Endodermal cell (in vitro differentiated cells): ENCODE data around the gene PGLYRP1. TPM values are rescaled to one million over a fixed set of nuclear protein-coding genes. Genes with fewer than 3 reads are reported as not detected.

Experiments
- DNase-seq: peaks from one replicate; pipeline ENCODE4 v3.0.0-alpha.2; 2017
- H3K27ac ChIP-seq: 2 replicates; pipeline ENCODE4 v1.5.1; 2013; ENCODE audit warnings: mild to moderate bottlenecking, low read depth, low read length, moderate library complexity
- H3K27me3 ChIP-seq: 2 replicates; pipeline ENCODE4 v1.6.1; 2013; ENCODE audit warnings: mild to moderate bottlenecking, low read length, moderate library complexity; ENCODE audit not compliant: insufficient read depth, control insufficient read depth, poor library complexity, severe bottlenecking
- H3K36me3 ChIP-seq: 2 replicates; pipeline ENCODE4 v1.7.0; 2013; ENCODE audit warnings: mild to moderate bottlenecking, low read length, moderate library complexity; ENCODE audit not compliant: control insufficient read depth, insufficient read depth
- H3K4me1 ChIP-seq: one replicate; pipeline ENCODE4 v1.7.0; 2013; ENCODE audit warnings: low read length; ENCODE audit not compliant: control insufficient read depth, insufficient read depth
- H3K4me3 ChIP-seq: 2 replicates; pipeline ENCODE4 v1.5.1; 2013; ENCODE audit warnings: mild to moderate bottlenecking, low read length, moderate library complexity
- H3K9ac ChIP-seq: 2 replicates; pipeline ENCODE4 v1.6.1; 2013; ENCODE audit warnings: mild to moderate bottlenecking, low read length, moderate library complexity; ENCODE audit not compliant: poor library complexity, severe bottlenecking; ENCODE audit errors: extremely low read depth
- H3K9me3 ChIP-seq: 2 replicates; pipeline ENCODE4 v1.6.1; 2013; ENCODE audit warnings: mild to moderate bottlenecking, low read length, moderate library complexity; ENCODE audit not compliant: control insufficient read depth
- H3K27ac Mint-ChIP-seq: 2 replicates; pipeline ENCODE4 v1.8.0; 2020; ENCODE audit warnings: mixed read lengths
- H3K27me3 Mint-ChIP-seq: 2 replicates; pipeline ENCODE4 v1.8.0; 2021; ENCODE audit warnings: mild to moderate bottlenecking, mixed read lengths; ENCODE audit not compliant: insufficient read depth
- H3K36me3 Mint-ChIP-seq: 2 replicates; pipeline ENCODE4 v1.8.0; 2020; ENCODE audit warnings: low read depth, mixed read lengths
- H3K4me1 Mint-ChIP-seq: 2 replicates; pipeline ENCODE4 v1.8.0; 2020; ENCODE audit warnings: mixed read lengths
- H3K4me3 Mint-ChIP-seq: 2 replicates; pipeline ENCODE4 v1.8.0; 2020; ENCODE audit warnings: mild to moderate bottlenecking, moderate library complexity, mixed read lengths
- H3K9me3 Mint-ChIP-seq: 2 replicates; pipeline ENCODE4 v1.8.0; 2020; ENCODE audit warnings: mild to moderate bottlenecking, mixed read lengths
- WGBS, 2 experiments: methylation state at CpG; one replicate each; pipeline versions ENCODE4 v1.1.5 to v1.1.7; 2013; ENCODE audit warnings: missing lambda C conversion rate in 2 of 2, mixed read lengths in 1 of 2; ENCODE audit not compliant: insufficient coverage in 1 of 2, insufficient read length in 1 of 2; 5-methylcytosine and 5-hydroxymethylcytosine counted together
- total RNA-seq, 2 donors: library from RNA; stranded (reverse); fragmentation: NEBNext Ultra II Directional in 1 of 2; extraction: Animal tissue kit (Norgen Biotek cat#: 25700) in 1 of 2; gene quantifications; 2 replicates in 1 of 2; 3 replicates in 1 of 2; pipeline ENCODE4 v1.2.1, GENCODE V29; 2021
- TF ChIP-seq, protein P1 (sequence below): fragments of 200-600 bp; sonication (generic); conservative IDR thresholded peaks from 2 replicates; pipeline ENCODE4 v1.5.0; 2021; ENCODE audit warnings: antibody characterized with exemption, mild to moderate bottlenecking

Gene PGLYRP1
- total RNA-seq, 2 donors from 2014 or later = not detected

DNA sequence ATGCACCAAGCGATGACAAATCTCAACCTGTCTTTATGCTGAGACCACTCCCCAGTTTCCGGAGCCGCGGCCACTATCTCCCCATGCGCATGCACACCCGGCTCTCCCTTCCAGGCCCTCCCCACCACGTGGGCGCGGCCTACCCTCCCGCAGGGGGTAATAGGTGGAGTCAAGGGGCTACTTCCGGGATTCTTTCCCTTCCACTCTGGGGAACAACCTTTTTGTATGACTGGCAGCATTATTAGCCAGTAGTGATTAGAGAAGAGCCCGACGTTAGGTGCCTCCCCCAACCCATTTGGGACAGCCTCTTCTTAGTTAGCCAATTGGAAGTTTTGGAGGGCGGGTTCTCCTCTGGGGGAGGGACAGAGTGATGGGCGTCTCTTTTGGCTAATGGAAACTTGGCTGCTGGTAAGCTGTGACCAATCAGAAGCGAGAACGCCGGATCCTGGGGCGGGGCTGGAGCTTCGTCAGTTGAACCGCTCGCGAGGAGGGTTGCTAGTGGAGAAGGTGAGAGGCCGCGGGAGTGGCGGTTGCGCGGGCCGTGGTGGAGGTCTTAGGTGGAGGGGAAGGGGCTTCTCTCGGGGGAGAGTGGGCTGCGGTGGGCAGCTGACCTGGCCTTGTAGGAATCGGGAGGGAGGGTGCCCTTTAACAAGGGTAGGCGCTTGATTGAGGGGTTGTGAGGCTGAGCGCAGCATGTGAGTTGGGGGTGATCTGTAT lies 27.7 kb downstream of the PGLYRP1 start, which contains the start of gene CCDC61:
CCDC61 (plus strand) TSS at position 470 of the 717 bp plus-strand sequence. CDS start 7,552 bp downstream, outside the sequence.
- Mint-ChIP-seq H3K9me3 (no peaks in the 10 kb centered on the region), H3K27me3 (peaks cover 15% of the 10 kb centered on the region), H3K36me3 (peaks cover 6% of the 10 kb centered on the region), H3K4me3 (no peak within 1 kb of the TSS), H3K4me1 (peaks cover 9% of the 10 kb centered on the region), H3K27ac (peak within 1 kb of the TSS; percentile 53)
- Histone ChIP-seq H3K9me3 (no peaks in the 10 kb centered on the region), H3K27ac (no peak within 1 kb of the TSS), H3K27me3 (peaks cover 5% of the 10 kb centered on the region), H3K4me1 (no peaks in the 10 kb centered on the region), H3K9ac (peak within 1 kb of the TSS; percentile 59), H3K36me3 (peaks cover 3% of the 10 kb centered on the region), H3K4me3 (peak within 1 kb of the TSS; percentile 93)
- TF ChIP-seq, protein P1, sequence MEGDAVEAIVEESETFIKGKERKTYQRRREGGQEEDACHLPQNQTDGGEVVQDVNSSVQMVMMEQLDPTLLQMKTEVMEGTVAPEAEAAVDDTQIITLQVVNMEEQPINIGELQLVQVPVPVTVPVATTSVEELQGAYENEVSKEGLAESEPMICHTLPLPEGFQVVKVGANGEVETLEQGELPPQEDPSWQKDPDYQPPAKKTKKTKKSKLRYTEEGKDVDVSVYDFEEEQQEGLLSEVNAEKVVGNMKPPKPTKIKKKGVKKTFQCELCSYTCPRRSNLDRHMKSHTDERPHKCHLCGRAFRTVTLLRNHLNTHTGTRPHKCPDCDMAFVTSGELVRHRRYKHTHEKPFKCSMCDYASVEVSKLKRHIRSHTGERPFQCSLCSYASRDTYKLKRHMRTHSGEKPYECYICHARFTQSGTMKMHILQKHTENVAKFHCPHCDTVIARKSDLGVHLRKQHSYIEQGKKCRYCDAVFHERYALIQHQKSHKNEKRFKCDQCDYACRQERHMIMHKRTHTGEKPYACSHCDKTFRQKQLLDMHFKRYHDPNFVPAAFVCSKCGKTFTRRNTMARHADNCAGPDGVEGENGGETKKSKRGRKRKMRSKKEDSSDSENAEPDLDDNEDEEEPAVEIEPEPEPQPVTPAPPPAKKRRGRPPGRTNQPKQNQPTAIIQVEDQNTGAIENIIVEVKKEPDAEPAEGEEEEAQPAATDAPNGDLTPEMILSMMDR = no peak
- DNase-seq = peak; percentile 98
- WGBS, 2 experiments = 0 to 1% methylated on average over 15 to 34 of the region's 34 CpGs

DNA sequence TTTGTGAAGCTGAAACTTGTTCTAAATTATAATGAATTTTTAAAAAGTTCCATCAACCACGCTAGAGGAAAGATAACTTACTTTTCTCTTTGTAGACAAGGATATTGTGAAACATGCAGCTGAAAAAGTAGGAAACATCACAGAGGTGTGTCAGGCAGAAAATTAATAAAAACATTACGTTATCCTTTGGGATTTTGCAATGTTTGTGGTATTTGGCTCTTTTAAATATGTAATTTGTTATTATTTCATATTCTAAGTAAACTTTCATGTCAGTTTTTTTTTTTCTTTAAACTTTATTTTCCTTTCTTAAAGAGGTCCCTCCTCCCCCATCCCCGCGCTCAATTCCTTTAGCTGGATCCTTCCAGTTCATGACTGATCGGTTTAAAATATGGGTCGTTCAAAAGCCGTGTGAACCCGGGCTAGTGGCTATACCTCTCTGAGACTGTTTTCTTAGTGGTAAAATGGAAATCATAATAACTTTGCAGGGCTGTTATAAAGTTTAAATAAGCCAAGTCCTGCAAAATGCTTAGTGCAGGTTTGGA lies 28.3 kb downstream of the PGLYRP1 start:
- H3K36me3 ChIP-seq = peaks cover 3% of the 10 kb centered on the region
- peaks cover 4% of the 10 kb centered on the region for H3K4me1 Mint-ChIP-seq
- no peaks in the 10 kb centered on the region for H3K4me1 ChIP-seq
- no peaks in the 10 kb centered on the region for H3K9me3 ChIP-seq
- no peak overlapping the region for H3K27ac ChIP-seq
- WGBS, 2 experiments = 11 to 32% methylated on average over 5 to 8 of the region's 8 CpGs
- H3K9me3 Mint-ChIP-seq = no peaks in the 10 kb centered on the region
- peak overlapping the region; percentile 84 for H3K4me3 ChIP-seq
- no peak overlapping the region for H3K27ac Mint-ChIP-seq
- peaks cover 14% of the 10 kb centered on the region for H3K27me3 Mint-ChIP-seq
- TF ChIP-seq, protein P1 = no peak
- peaks cover 3% of the 10 kb centered on the region for H3K27me3 ChIP-seq
- no peak overlapping the region for H3K4me3 Mint-ChIP-seq
- H3K36me3 Mint-ChIP-seq = peaks cover 6% of the 10 kb centered on the region
- H3K9ac ChIP-seq = peak overlapping the region; percentile 27
- no peak for DNase-seq

DNA sequence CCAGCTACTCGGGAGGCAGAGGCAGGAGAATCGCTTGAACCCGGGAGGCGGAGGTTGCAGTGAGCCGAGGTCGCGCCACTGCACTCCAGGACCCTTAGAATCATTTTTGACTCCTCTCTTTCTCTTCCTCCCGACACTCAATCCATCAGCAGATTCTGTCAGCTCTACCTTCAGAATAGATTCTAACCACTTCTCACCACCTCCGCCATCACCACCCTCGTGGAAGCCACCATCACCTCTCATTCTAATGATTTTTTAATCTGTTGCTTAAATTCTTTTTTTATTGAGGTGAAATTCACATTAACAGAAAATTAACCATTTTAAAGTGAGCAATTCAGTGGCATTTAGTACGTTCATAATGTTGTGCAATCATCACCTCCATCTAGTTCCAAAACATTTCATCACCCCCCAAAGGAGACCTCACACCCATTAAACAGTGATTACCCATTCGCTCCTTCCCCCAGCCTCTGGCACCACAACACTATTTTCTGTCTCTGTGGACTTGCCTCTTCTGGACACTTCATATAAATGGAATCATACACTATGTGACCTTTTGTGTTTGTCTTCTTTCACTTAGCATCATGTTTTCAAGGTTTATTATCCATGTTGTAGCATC lies 32.6 kb downstream of the PGLYRP1 start:
- DNase-seq = no peak

More for the DNA sequence above, 32.6 kb downstream of the PGLYRP1 start:
- peaks cover 8% of the 10 kb centered on the region for H3K27me3 ChIP-seq
- no peaks in the 10 kb centered on the region for H3K9me3 ChIP-seq
- H3K9me3 Mint-ChIP-seq = no peaks in the 10 kb centered on the region
- no peaks in the 10 kb centered on the region for H3K36me3 ChIP-seq
- no peak overlapping the region for H3K27ac Mint-ChIP-seq
- WGBS, 2 experiments = 89 to 90% methylated on average over 10 to 12 of the region's 12 CpGs
- no peak overlapping the region for H3K27ac ChIP-seq
- H3K4me3 ChIP-seq = no peak overlapping the region
- H3K36me3 Mint-ChIP-seq = no peaks in the 10 kb centered on the region
- no peaks in the 10 kb centered on the region for H3K4me1 ChIP-seq
- TF ChIP-seq, protein P1 = no peak
- no peak overlapping the region for H3K4me3 Mint-ChIP-seq
- H3K4me1 Mint-ChIP-seq = no peaks in the 10 kb centered on the region
- H3K9ac ChIP-seq = no peak overlapping the region
- H3K27me3 Mint-ChIP-seq = peaks cover 25% of the 10 kb centered on the region
